ENCODE data around the gene SERTM2. TPM values are rescaled to one million over a fixed set of nuclear protein-coding genes. Genes with fewer than 3 reads are reported as not detected.

Gene SERTM2
- polyA plus RNA-seq, 2 of the 4 experiments (the other 2 are of a cell fraction): not detected

DNA sequence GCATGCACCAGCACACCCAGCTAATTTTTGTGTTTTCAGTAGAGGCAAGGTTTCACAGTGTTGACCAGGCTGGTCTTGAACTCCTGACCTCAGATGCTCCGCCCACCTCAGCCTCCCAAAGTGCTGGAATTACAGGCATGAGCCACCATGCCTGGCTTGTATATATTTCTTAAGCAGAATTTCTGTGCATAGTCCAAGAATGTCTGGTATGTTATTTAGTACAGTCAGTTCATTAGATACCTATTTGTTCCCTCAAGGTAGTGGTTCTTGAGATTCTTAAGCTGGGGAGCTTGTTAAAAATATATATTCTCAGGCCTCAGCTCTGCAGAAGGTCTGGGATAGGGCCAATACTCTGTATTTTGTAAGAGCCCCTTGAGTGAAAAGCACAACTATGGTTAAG lies 4.6 kb upstream of the SERTM2 start:
- FAIRE-seq (no peak), DNase-seq (ENCODE audit: low read depth in 1 of 2, low spot score in 1 of 2) (no peak), ATAC-seq (no peak)
- WGBS (ENCODE audit: missing lambda C conversion rate): 0% methylated on average over 1 of the region's 1 CpG
- Histone ChIP-seq H3K4me2 (no peak overlapping the region), H3K4me1 (no peaks in the 10 kb centered on the region), H3K9me3 (no peaks in the 10 kb centered on the region), H3K27ac (no peak overlapping the region), H3K4me3 (no peak overlapping the region)
- POLR2A ChIA-PET: no interaction called here
- CTCF ChIA-PET: no interaction called here
- no peak for TF ChIP-seq MAZ (IDR thresholded peaks at IDR 0.05; ENCODE audit: borderline replicate concordance, low read depth, low read length)
- no peak for TF ChIP-seq NPAS2 (CRISPR knock-in tag; IDR thresholded peaks at IDR 0.05; ENCODE audit: borderline replicate concordance)
- TF ChIP-seq JUN (IDR thresholded peaks at IDR 0.05): no peak
- no peak for TF ChIP-seq HEYL (CRISPR knock-in tag; IDR thresholded peaks at IDR 0.05)
- TF ChIP-seq BHLHE40 (IDR thresholded peaks at IDR 0.05; ENCODE audit: low read depth, low read length): no peak
- no peak for TF ChIP-seq EHF (CRISPR knock-in tag; IDR thresholded peaks at IDR 0.05)
- no peak for TF ChIP-seq GATA3 (IDR thresholded peaks at IDR 0.05; ENCODE audit: borderline replicate concordance)
- TF ChIP-seq, protein P1, sequence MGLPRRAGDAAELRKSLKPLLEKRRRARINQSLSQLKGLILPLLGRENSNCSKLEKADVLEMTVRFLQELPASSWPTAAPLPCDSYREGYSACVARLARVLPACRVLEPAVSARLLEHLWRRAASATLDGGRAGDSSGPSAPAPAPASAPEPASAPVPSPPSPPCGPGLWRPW (IDR thresholded peaks at IDR 0.05): no peak
- TF ChIP-seq EP300 (IDR thresholded peaks at IDR 0.05): no peak
- TF ChIP-seq ESRRA (IDR thresholded peaks at IDR 0.05; ENCODE audit: borderline replicate concordance, low read length): no peak
- TF ChIP-seq CBX8 (IDR thresholded peaks at IDR 0.05): no peak
- no peak for TF ChIP-seq MAFK (IDR thresholded peaks at IDR 0.05; ENCODE audit: partially characterized antibody)
- TF ChIP-seq CBX2 (IDR thresholded peaks at IDR 0.05; ENCODE audit: borderline replicate concordance, low read depth): no peak
- TF ChIP-seq, protein P2, sequence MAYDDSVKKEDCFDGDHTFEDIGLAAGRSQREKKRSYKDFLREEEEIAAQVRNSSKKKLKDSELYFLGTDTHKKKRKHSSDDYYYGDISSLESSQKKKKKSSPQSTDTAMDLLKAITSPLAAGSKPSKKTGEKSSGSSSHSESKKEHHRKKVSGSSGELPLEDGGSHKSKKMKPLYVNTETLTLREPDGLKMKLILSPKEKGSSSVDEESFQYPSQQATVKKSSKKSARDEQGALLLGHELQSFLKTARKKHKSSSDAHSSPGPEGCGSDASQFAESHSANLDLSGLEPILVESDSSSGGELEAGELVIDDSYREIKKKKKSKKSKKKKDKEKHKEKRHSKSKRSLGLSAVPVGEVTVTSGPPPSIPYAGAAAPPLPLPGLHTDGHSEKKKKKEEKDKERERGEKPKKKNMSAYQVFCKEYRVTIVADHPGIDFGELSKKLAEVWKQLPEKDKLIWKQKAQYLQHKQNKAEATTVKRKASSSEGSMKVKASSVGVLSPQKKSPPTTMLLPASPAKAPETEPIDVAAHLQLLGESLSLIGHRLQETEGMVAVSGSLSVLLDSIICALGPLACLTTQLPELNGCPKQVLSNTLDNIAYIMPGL (CRISPR knock-in tag; IDR thresholded peaks at IDR 0.05; ENCODE audit: borderline replicate concordance): no peak
- TF ChIP-seq HDAC2 (IDR thresholded peaks at IDR 0.05): no peak
- TF ChIP-seq SREBF2 (IDR thresholded peaks at IDR 0.05): no peak
- TF ChIP-seq ZNF302 (CRISPR knock-in tag; IDR thresholded peaks at IDR 0.05): no peak
- TF ChIP-seq TP53 (CRISPR knock-in tag; IDR thresholded peaks at IDR 0.05): no peak

DNA sequence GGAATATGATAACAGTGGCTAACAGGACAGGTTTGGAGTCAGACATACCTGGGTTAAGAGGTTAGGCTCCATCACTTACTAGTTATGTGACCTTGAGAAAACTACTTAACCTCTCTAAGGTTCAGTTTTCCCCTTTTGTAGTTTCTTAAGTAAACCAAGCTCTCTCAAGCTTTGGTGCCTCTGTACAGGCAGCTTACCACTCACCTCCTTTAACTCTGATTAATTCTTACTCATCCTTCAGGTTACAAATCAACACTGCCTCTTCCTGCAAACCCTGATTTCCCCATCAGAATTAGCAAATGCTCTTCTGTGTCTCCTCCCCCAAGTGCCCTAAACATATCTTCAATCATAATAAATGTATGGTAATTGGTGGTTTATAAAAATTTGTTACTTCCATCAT lies 3.5 kb upstream of the SERTM2 start:
- ChIA-PET CTCF (no interaction called here), POLR2A (no interaction called here)
- TF ChIP-seq SMC3 (IDR thresholded peaks at IDR 0.05) (no peak), JUNB (IDR thresholded peaks at IDR 0.05) (no peak), USF2 (IDR thresholded peaks at IDR 0.05) (no peak), RFX5 (IDR thresholded peaks at IDR 0.05) (no peak), NPAS2 (CRISPR knock-in tag; IDR thresholded peaks at IDR 0.05; ENCODE audit: borderline replicate concordance) (no peak), HOXB5 (CRISPR knock-in tag; IDR thresholded peaks at IDR 0.05) (no peak), ESRRA (IDR thresholded peaks at IDR 0.05; ENCODE audit: borderline replicate concordance, low read length) (no peak), RNF2 (IDR thresholded peaks at IDR 0.05; ENCODE audit: borderline replicate concordance, low read depth) (no peak), MYC (IDR thresholded peaks at IDR 0.05; ENCODE audit: borderline replicate concordance, low read length) (no peak), CHD2 (IDR thresholded peaks at IDR 0.05; ENCODE audit: low read length, partially characterized antibody) (no peak), SREBF2 (IDR thresholded peaks at IDR 0.05) (no peak)
- TF ChIP-seq, protein P3, sequence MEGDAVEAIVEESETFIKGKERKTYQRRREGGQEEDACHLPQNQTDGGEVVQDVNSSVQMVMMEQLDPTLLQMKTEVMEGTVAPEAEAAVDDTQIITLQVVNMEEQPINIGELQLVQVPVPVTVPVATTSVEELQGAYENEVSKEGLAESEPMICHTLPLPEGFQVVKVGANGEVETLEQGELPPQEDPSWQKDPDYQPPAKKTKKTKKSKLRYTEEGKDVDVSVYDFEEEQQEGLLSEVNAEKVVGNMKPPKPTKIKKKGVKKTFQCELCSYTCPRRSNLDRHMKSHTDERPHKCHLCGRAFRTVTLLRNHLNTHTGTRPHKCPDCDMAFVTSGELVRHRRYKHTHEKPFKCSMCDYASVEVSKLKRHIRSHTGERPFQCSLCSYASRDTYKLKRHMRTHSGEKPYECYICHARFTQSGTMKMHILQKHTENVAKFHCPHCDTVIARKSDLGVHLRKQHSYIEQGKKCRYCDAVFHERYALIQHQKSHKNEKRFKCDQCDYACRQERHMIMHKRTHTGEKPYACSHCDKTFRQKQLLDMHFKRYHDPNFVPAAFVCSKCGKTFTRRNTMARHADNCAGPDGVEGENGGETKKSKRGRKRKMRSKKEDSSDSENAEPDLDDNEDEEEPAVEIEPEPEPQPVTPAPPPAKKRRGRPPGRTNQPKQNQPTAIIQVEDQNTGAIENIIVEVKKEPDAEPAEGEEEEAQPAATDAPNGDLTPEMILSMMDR (IDR thresholded peaks at IDR 0.05): no peak
- Histone ChIP-seq H3K4me1 (no peaks in the 10 kb centered on the region), H3K9me3 (no peaks in the 10 kb centered on the region), H3K4me2 (no peak overlapping the region), H3K4me3 (no peak overlapping the region), H3K27ac (no peak overlapping the region)
- no peak for DNase-seq (ENCODE audit: low read depth in 1 of 2, low spot score in 1 of 2)
- FAIRE-seq: no peak
- ATAC-seq: no peak
